Islet precursor cell (in vitro differentiated cells): Measurements from ENCODE around the gene ARPC4.

Experiments used
- DNase-seq: peaks from one replicate; pipeline ENCODE4 v3.0.0-alpha.2; 2018

The ARPC4 gene

GRCh38 chr3:9794400-9794799 is 1.5 kb downstream of the ARPC4 start:
- DNase-seq, result no peak

GRCh38 chr3:9795207-9795606 is 2.3 kb downstream of the ARPC4 start:
- DNase-seq, result no peak

- DNase-seq, result no peak
These were observed 4.5 kb downstream of the ARPC4 start for GRCh38 chr3:9797196-9797945.

- DNase-seq, result no peak
These were observed 7.6 kb downstream of the ARPC4 start for GRCh38 chr3:9800529-9800928.

GRCh38 chr3:9803494-9803893 is 10.6 kb downstream of the ARPC4 start:
- DNase-seq, result no peak

GRCh38 chr3:9804996-9805395 is 12.1 kb downstream of the ARPC4 start:
- no peak for DNase-seq

- no peak for DNase-seq
These were observed 13.3 kb downstream of the ARPC4 start for GRCh38 chr3:9806137-9806536.

- DNase-seq, result no peak
These were observed 14.1 kb downstream of the ARPC4 start for GRCh38 chr3:9806688-9807589.

GRCh38 chr3:9807981-9808344 is 15.1 kb downstream of the ARPC4 start:
- DNase-seq, result no peak

- DNase-seq, result peak; percentile 84
These were observed 15.6 kb downstream of the ARPC4 start for GRCh38 chr3:9808345-9809037.

- peak; percentile 54 for DNase-seq
These were observed 16.3 kb downstream of the ARPC4 start for GRCh38 chr3:9809239-9809614.

GRCh38 chr3:9809615-9810432 is 16.9 kb downstream of the ARPC4 start, which contains the start of gene TTLL3:
TTLL3 (plus strand) TSS chr3:9810262; CDS start chr3:9810662, 400 bp downstream.
- peak; percentile 82 for DNase-seq

GRCh38 chr3:9810433-9810770 is 17.5 kb downstream of the ARPC4 start:
- no peak for DNase-seq

GRCh38 chr3:9810846-9811245 is 18.0 kb downstream of the ARPC4 start:
- DNase-seq, result no peak

GRCh38 chr3:9812870-9813483 is 20.1 kb downstream of the ARPC4 start:
- no peak for DNase-seq

GRCh38 chr3:9815986-9816385 is 23.1 kb downstream of the ARPC4 start:
- no peak for DNase-seq

- DNase-seq, result no peak
These were observed 24.6 kb downstream of the ARPC4 start for GRCh38 chr3:9817436-9817835.

- no peak for DNase-seq
These were observed 25.9 kb downstream of the ARPC4 start for GRCh38 chr3:9818666-9819335.

- no peak for DNase-seq
These were observed 27.7 kb downstream of the ARPC4 start for GRCh38 chr3:9820543-9820942.

- no peak for DNase-seq
These were observed 28.1 kb downstream of the ARPC4 start for GRCh38 chr3:9820946-9821345.

GRCh38 chr3:9825451-9826040 is 32.7 kb downstream of the ARPC4 start:
- no peak for DNase-seq
